CD4-positive, alpha-beta T cell treated with Interleukin-17A for 1 hour (primary cell): ENCODE measurements around the gene BPIFB6.

Experiments used
- DNase-seq: peaks from one replicate; pipeline ENCODE4 v3.0.0-alpha.2; 2020

BPIFB6 gene

GRCh38 chr20:33093582-33093981 is 62.1 kb downstream of the BPIFB6 start:
- no peak for DNase-seq
